ENCODE results near the gene ANKRD6.

DNA sequence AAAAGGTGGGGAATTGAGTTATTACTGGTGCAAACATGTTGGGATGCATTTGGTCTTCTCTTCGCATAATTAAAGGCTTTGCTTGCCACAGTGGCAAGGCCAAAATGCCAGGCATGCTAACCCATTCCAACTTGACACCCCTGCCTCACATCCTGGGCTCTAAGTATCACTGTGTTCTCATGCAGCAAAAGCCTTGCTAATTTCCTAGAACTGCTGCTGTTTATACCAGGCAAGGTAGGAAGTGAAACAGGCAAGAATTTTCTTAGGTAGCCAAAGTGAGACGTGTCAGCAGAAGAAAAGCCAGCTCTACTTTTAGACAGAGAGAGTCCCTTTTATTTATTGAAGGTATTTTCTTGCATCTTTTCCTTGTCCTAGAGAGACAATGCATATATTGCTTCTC is 164.4 kb downstream of the ANKRD6 start:
- TF ChIP-seq, protein P1, sequence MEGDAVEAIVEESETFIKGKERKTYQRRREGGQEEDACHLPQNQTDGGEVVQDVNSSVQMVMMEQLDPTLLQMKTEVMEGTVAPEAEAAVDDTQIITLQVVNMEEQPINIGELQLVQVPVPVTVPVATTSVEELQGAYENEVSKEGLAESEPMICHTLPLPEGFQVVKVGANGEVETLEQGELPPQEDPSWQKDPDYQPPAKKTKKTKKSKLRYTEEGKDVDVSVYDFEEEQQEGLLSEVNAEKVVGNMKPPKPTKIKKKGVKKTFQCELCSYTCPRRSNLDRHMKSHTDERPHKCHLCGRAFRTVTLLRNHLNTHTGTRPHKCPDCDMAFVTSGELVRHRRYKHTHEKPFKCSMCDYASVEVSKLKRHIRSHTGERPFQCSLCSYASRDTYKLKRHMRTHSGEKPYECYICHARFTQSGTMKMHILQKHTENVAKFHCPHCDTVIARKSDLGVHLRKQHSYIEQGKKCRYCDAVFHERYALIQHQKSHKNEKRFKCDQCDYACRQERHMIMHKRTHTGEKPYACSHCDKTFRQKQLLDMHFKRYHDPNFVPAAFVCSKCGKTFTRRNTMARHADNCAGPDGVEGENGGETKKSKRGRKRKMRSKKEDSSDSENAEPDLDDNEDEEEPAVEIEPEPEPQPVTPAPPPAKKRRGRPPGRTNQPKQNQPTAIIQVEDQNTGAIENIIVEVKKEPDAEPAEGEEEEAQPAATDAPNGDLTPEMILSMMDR (IDR thresholded peaks at IDR 0.05): no peak
- TF ChIP-seq EZH2 (IDR thresholded peaks at IDR 0.05; ENCODE audit: borderline replicate concordance, insufficient read depth, low read depth, low read length, poor library complexity, severe bottlenecking): no peak

Measured in B cell (primary cell).